ENCODE data around the gene BRD8.
A peak's percentile ranks its signal among the peaks of the same experiment; 100 is the strongest.
"Not testable (repeated sequence)": the region's sequence is repeated elsewhere in the genome, so short reads cannot be mapped to it uniquely, and the experiment has no call there.

BRD8 gene

GRCh38 chr5:138163721-138164120 lies 14.7 kb downstream of the BRD8 start:
- DNase-seq (ENCODE audit: low spot score) = no peak

- DNase-seq (ENCODE audit: low spot score) = no peak
These were observed 17.7 kb downstream of the BRD8 start for GRCh38 chr5:138160706-138161105.

GRCh38 chr5:138159666-138160065 lies 18.8 kb downstream of the BRD8 start:
- DNase-seq (ENCODE audit: low spot score) = no peak

- DNase-seq (ENCODE audit: low spot score) = no peak
These were observed 20.8 kb downstream of the BRD8 start for GRCh38 chr5:138157626-138158025.

GRCh38 chr5:138155977-138156376 lies 22.5 kb downstream of the BRD8 start:
- DNase-seq (ENCODE audit: low spot score) = not testable (repeated sequence)

- no peak for DNase-seq (ENCODE audit: low spot score)
These were observed 28.9 kb downstream of the BRD8 start for GRCh38 chr5:138149530-138149929.

- no peak for DNase-seq (ENCODE audit: low spot score)
These were observed 29.6 kb downstream of the BRD8 start for GRCh38 chr5:138148811-138149210.

- DNase-seq (ENCODE audit: low spot score) = not testable (repeated sequence)
These were observed 34.9 kb downstream of the BRD8 start for GRCh38 chr5:138143578-138143977.

- no peak for DNase-seq (ENCODE audit: low spot score)
These were observed 36.7 kb downstream of the BRD8 start for GRCh38 chr5:138141734-138142133.

- DNase-seq (ENCODE audit: low spot score) = no peak
These were observed 38.2 kb downstream of the BRD8 start for GRCh38 chr5:138140268-138140667.

- DNase-seq (ENCODE audit: low spot score) = no peak
These were observed 38.7 kb downstream of the BRD8 start for GRCh38 chr5:138139781-138140090.

GRCh38 chr5:138138949-138139780 lies 39.3 kb downstream of the BRD8 start, which contains the start of gene NME5:
TSS of gene NME5 (minus strand) at chr5:138139428. CDS start at chr5:138138780, 648 bp downstream.
- peak; percentile 80 for DNase-seq (ENCODE audit: low spot score)

GRCh38 chr5:138132543-138132942 lies 45.9 kb downstream of the BRD8 start:
- no peak for DNase-seq (ENCODE audit: low spot score)

- no peak for DNase-seq (ENCODE audit: low spot score)
These were observed 49.1 kb downstream of the BRD8 start for GRCh38 chr5:138129347-138129746.

- no peak for DNase-seq (ENCODE audit: low spot score)
These were observed 50.1 kb downstream of the BRD8 start for GRCh38 chr5:138128334-138128733.

- no peak for DNase-seq (ENCODE audit: low spot score)
These were observed 63.2 kb downstream of the BRD8 start for GRCh38 chr5:138115254-138115653.

GRCh38 chr5:138111937-138112336 lies 66.5 kb downstream of the BRD8 start:
- no peak for DNase-seq (ENCODE audit: low spot score)

GRCh38 chr5:138111181-138111580 lies 67.2 kb downstream of the BRD8 start:
- no peak for DNase-seq (ENCODE audit: low spot score)

GRCh38 chr5:138110266-138110963 lies 68.0 kb downstream of the BRD8 start:
- peak; percentile 49 for DNase-seq (ENCODE audit: low spot score)

- DNase-seq (ENCODE audit: low spot score) = no peak
These were observed 68.8 kb downstream of the BRD8 start for GRCh38 chr5:138109463-138110265.

GRCh38 chr5:138107213-138107612 lies 71.2 kb downstream of the BRD8 start:
- DNase-seq (ENCODE audit: low spot score) = no peak

GRCh38 chr5:138105709-138106108 lies 72.7 kb downstream of the BRD8 start:
- DNase-seq (ENCODE audit: low spot score) = no peak

GRCh38 chr5:138103319-138103637 lies 75.2 kb downstream of the BRD8 start:
- DNase-seq (ENCODE audit: low spot score) = no peak

Data from ecto neural progenitor cell (in vitro differentiated cells).